Measurements from ENCODE around the gene RAB44.

RAB44 gene

GRCh38 chr6:36780442-36781177 lies 83.0 kb downstream of the RAB44 start:
- no peak for DNase-seq

GRCh38 chr6:36781669-36782068 lies 84.0 kb downstream of the RAB44 start:
- no peak for DNase-seq

All from NCI-H2171 treated with DMSO at 0.1 percent for 48 hours (cell line).